CD14-positive monocyte (primary cell): Measurements from ENCODE around the gene STAP2. TPM values are rescaled to one million over a fixed set of nuclear protein-coding genes. Genes with fewer than 3 reads are reported as not detected.
A peak's percentile ranks its signal among the peaks of the same experiment; 100 is the strongest.

Source experiments
- DNase-seq, 3 donors: peaks; one replicate each; pipeline ENCODE4 v3.0.0-alpha.2; 2011 to 2022
- H2AFZ ChIP-seq: 2 replicates; pipeline ENCODE4 v1.6.0; 2012; ENCODE audit warnings: mild to moderate bottlenecking, low read depth, low read length, inconsistent platforms; ENCODE audit not compliant: insufficient read depth, poor library complexity, severe bottlenecking
- H3K27ac ChIP-seq, 2 donors: 1 replicate in 1 of 2; 2 replicates in 1 of 2; pipeline ENCODE4 v1.5.1; 2012 to 2013; ENCODE audit warnings: low read length in 2 of 2, control low read depth in 1 of 2, inconsistent platforms in 1 of 2, low read depth in 1 of 2, mild to moderate bottlenecking in 1 of 2
- H3K27me3 ChIP-seq, 2 donors: one replicate each; pipeline versions ENCODE4 v1.6.0 to v1.6.1; 2011 to 2013; ENCODE audit warnings: low read length in 2 of 2; ENCODE audit not compliant: control insufficient read depth in 2 of 2, insufficient read depth in 2 of 2
- H3K36me3 ChIP-seq, 2 donors: replicated peaks in 1 of 2; 1 replicate in 1 of 2; 2 replicates in 1 of 2; pipeline versions ENCODE4 v1.5.1 to v1.6.1; 2012 to 2013; ENCODE audit warnings: low read length in 2 of 2, control low read depth in 1 of 2, inconsistent platforms in 1 of 2, mild to moderate bottlenecking in 1 of 2; ENCODE audit not compliant: insufficient read depth in 2 of 2, control insufficient read depth in 1 of 2
- H3K4me1 ChIP-seq, 2 donors: 1 replicate in 1 of 2; 2 replicates in 1 of 2; pipeline versions ENCODE4 v1.5.1 to v1.6.1; 2012 to 2013; ENCODE audit warnings: low read length in 2 of 2, control low read depth in 1 of 2, inconsistent platforms in 1 of 2, mild to moderate bottlenecking in 1 of 2, moderate library complexity in 1 of 2; ENCODE audit not compliant: insufficient read depth in 2 of 2, control insufficient read depth in 1 of 2
- H3K4me2 ChIP-seq: replicated peaks from 2 replicates; pipeline ENCODE3; 2012; ENCODE audit warnings: low read length, moderate library complexity, mild to moderate bottlenecking; ENCODE audit not compliant: poor library complexity, severe bottlenecking; ENCODE audit errors: extremely low read depth
- H3K4me3 ChIP-seq, 3 experiments: fragments of 200-600 bp in 1 of 3; sonication (generic) in 1 of 3; replicated peaks in 1 of 3; 1 replicate in 2 of 3; 2 replicates in 1 of 3; pipeline ENCODE4 v1.5.1; 2011 to 2013; ENCODE audit warnings: low read length in 3 of 3, mild to moderate bottlenecking in 3 of 3, control low read depth in 2 of 3, low read depth in 2 of 3, inconsistent platforms in 1 of 3, moderate library complexity in 1 of 3
- H3K79me2 ChIP-seq: 2 replicates; pipeline ENCODE4 v1.6.0; 2012; ENCODE audit warnings: mild to moderate bottlenecking, control low read depth, inconsistent platforms, low read length, moderate library complexity; ENCODE audit not compliant: insufficient read depth
- H3K9ac ChIP-seq: 2 replicates; pipeline ENCODE4 v1.6.0; 2017; ENCODE audit warnings: low read length, mild to moderate bottlenecking; ENCODE audit not compliant: insufficient read depth, poor library complexity, severe bottlenecking
- H3K9me3 ChIP-seq, 2 donors: replicated peaks in 1 of 2; 1 replicate in 1 of 2; 2 replicates in 1 of 2; pipeline versions ENCODE4 v1.5.1 to v1.6.1; 2012 to 2013; ENCODE audit warnings: low read length in 2 of 2, control low read depth in 1 of 2; ENCODE audit not compliant: control insufficient read depth in 1 of 2, insufficient read depth in 1 of 2
- H4K20me1 ChIP-seq: 2 replicates; pipeline ENCODE4 v1.6.0; 2012; ENCODE audit warnings: mild to moderate bottlenecking, low read length, control low read depth, moderate library complexity; ENCODE audit not compliant: insufficient read depth
- H3K27ac Mint-ChIP-seq, 7 donors: one replicate each; pipeline ENCODE4 v1.8.0; 2020; ENCODE audit warnings: mild to moderate bottlenecking in 7 of 7, mixed read lengths in 7 of 7, moderate library complexity in 6 of 7, inconsistent platforms in 2 of 7
- H3K27me3 Mint-ChIP-seq, 3 donors: one replicate each; pipeline ENCODE4 v1.8.0; 2021 to 2022; ENCODE audit warnings: low read depth in 3 of 3, mild to moderate bottlenecking in 3 of 3, mixed read lengths in 3 of 3, moderate library complexity in 3 of 3, inconsistent platforms in 1 of 3
- H3K36me3 Mint-ChIP-seq, 2 donors: one replicate each; pipeline ENCODE4 v1.8.0; 2020; ENCODE audit warnings: mixed read lengths in 2 of 2, inconsistent platforms in 1 of 2, mild to moderate bottlenecking in 1 of 2
- H3K4me1 Mint-ChIP-seq: one replicate; pipeline ENCODE4 v1.8.0; 2020; ENCODE audit warnings: mild to moderate bottlenecking, mixed read lengths
- H3K4me3 Mint-ChIP-seq, 2 donors: one replicate each; pipeline ENCODE4 v1.8.0; 2020; ENCODE audit warnings: mild to moderate bottlenecking in 2 of 2, mixed read lengths in 2 of 2, moderate library complexity in 1 of 2
- H3K9me3 Mint-ChIP-seq, 7 donors: one replicate each; pipeline ENCODE4 v1.8.0; 2020 to 2022; ENCODE audit warnings: mixed read lengths in 7 of 7, mild to moderate bottlenecking in 6 of 7, moderate library complexity in 6 of 7, inconsistent platforms in 2 of 7
- CTCF ChIP-seq: fragments of 200-600 bp; IDR thresholded peaks from one replicate; pipeline ENCODE4 v1.8.0; 2022; ENCODE audit warnings: antibody characterized with exemption, mild to moderate bottlenecking
- WGBS: methylation state at CpG from one replicate; pipeline ENCODE4 v1.1.5; 2013; ENCODE audit warnings: missing lambda C conversion rate; ENCODE audit not compliant: insufficient coverage; 5-methylcytosine and 5-hydroxymethylcytosine counted together
- intact Hi-C, 2 donors: fragments of 100-400 bp; cut with micrococcal nuclease; formaldehyde crosslinking; loops; one replicate each; pipeline versions ENCODE4 v1.15.0 to v1.15.1; 2023
- polyA plus RNA-seq, 3 donors: library from polyadenylated mRNA; depleted of rRNA in 1 of 3; unstranded in 2 of 3; stranded (reverse) in 1 of 3; fragments of 300-500 nt in 2 of 3; fragments of >200 nt in 1 of 3; fragmentation: Illumina TruSeq in 2 of 3; gene quantifications; 1 replicate in 2 of 3; 2 replicates in 1 of 3; pipeline ENCODE4 v1.2.3, GENCODE V29; 2012 to 2021

Gene STAP2
- polyA plus RNA-seq, 3 donors, result 0.11 to 0.17 TPM; not detected in 1

DNA sequence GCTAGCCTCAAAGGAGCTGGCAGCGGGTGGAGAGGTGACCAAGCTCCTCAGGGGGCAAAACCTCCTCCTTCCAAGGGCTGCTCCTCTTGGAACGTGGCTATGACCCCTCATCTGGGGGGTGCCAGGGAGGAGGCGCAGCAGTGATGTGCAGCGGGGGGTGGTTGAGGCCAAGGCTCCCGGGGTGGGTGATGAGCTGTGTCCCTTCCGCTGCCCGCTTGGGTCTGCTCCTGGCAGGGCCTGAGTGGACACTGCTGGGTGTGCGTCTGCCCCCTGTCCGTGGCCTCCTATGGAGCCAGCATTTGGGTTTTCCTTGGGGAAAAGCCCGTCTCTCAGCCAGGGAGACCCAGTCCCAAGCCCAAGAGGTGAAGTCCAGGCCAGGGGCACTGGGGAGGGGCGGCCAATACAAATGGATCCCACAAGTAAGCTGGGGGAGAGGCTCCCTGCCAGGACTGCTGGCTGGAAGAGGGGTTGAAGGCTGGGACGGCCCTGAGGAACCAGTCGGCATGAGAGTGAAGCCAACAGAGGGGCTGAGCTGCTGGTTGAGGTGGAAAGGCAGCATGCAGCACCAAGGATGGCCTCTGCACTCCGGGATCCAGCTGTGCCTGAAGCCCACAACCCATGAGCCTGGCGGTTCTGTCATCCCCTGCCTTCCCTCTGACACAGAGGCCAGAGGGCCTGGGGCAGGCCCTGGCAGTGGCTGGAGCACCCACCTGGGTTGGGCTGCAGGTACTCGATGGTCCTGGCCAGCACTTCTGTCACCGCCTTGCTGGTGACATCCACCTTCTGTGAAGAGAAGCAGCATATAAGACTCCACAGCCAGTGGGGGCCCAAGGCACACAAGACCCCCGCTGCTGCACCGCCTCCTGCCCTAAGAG lies 27.4 kb upstream of the STAP2 start:
- Histone ChIP-seq H2AFZ (no peak overlapping the region), H3K27me3 (no peaks in the 10 kb centered on the region), H4K20me1 (peaks cover 88% of the 10 kb centered on the region), H3K27ac (no peak overlapping the region), H3K4me1 (peaks cover 34 to 35% of the 10 kb centered on the region in 2 donors), H3K9ac (no peak overlapping the region), H3K79me2 (peaks cover 38% of the 10 kb centered on the region), H3K4me2 (no peak overlapping the region), H3K4me3 (no peak overlapping the region), H3K36me3 (peaks cover 41 to 59% of the 10 kb centered on the region in 2 donors), H3K9me3 (no peaks in the 10 kb centered on the region)
- no peak overlapping the region for H3K4me3 Mint-ChIP-seq
- no peak for TF ChIP-seq CTCF
- H3K9me3 Mint-ChIP-seq, result no peaks in the 10 kb centered on the region
- DNase-seq, result no peak
- H3K27ac Mint-ChIP-seq, result peak overlapping the region in 3 of 7 donors; percentile 15 to 53 (median 41)
- peaks cover 33% of the 10 kb centered on the region for H3K4me1 Mint-ChIP-seq
- no peaks in the 10 kb centered on the region for H3K27me3 Mint-ChIP-seq
- 97% methylated on average over 18 of the region's 19 CpGs for WGBS
- H3K36me3 Mint-ChIP-seq, result peaks cover 42 to 67% of the 10 kb centered on the region in 2 donors
- intact Hi-C loops, result no loop called here

DNA sequence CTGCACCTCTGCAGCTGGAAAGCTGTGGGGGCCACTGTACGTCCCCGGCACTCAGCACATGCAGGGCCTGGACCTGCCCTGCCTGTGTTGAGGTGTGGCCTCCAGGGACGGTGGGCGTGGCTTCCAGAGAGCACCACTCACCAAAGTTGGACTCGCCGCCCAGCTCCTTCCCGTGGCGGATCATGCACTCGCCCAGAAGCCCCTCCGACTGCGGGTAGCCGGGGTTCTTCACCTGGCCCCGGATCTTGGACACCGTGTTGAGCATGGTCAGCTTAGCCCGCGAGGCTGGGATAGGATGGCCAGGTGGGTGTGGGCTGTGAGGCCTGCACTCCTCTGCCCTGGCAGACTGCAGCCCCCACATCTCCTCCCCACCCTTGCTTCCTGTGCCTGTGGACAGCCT lies 26.7 kb upstream of the STAP2 start:
- Histone ChIP-seq H3K79me2 (peaks cover 31% of the 10 kb centered on the region), H3K27ac (no peak overlapping the region), H4K20me1 (peaks cover 88% of the 10 kb centered on the region), H2AFZ (no peak overlapping the region), H3K4me2 (no peak overlapping the region), H3K36me3 (peaks cover 48 to 66% of the 10 kb centered on the region in 2 donors), H3K9me3 (no peaks in the 10 kb centered on the region), H3K4me1 (peaks cover 27 to 28% of the 10 kb centered on the region in 2 donors), H3K9ac (no peak overlapping the region), H3K27me3 (no peaks in the 10 kb centered on the region), H3K4me3 (no peak overlapping the region)
- Mint-ChIP-seq H3K4me1 (peaks cover 26% of the 10 kb centered on the region), H3K27me3 (no peaks in the 10 kb centered on the region), H3K9me3 (no peaks in the 10 kb centered on the region), H3K4me3 (no peak overlapping the region), H3K36me3 (peaks cover 46 to 70% of the 10 kb centered on the region in 2 donors), H3K27ac (no peak overlapping the region)
- intact Hi-C loops, result no loop called here
- 93% methylated on average over 11 of the region's 16 CpGs for WGBS
- no peak for DNase-seq
- TF ChIP-seq CTCF, result no peak
